ENCODE results near the gene DPP6.

DNA sequence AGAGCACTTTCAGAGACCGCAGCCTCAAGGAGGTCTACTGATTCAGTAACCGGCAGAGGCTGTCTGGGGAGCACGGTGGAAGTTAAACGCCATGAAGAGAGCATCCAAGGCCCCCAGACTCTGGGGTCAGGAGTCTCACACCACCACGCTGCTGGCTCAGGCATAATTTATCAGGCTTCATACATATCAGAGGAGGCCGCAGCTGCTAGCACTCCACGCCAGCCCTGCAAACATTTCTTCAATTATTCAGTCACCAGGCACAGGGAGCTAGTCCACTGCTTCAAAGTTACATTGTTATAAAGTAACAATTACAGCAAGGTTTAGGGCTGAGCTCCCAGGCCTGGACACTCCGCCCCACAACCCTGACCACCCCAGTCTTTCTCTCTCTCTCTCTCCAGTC is 852.9 kb downstream of the DPP6 start:
- TF ChIP-seq EP300 (IDR thresholded peaks at IDR 0.05; ENCODE audit: borderline replicate concordance in 1 of 2, low read depth in 1 of 2, low read length in 1 of 2) (no peak), NRF1 (IDR thresholded peaks at IDR 0.05; ENCODE audit: low read depth, low read length) (no peak), RCOR1 (IDR thresholded peaks at IDR 0.05; ENCODE audit: low read length) (no peak), EZH2phosphoT487 (IDR thresholded peaks at IDR 0.05; ENCODE audit: borderline replicate concordance, low read depth) (no peak), CHD2 (IDR thresholded peaks at IDR 0.05; ENCODE audit: low read length, partially characterized antibody) (no peak), RFX5 (IDR thresholded peaks at IDR 0.05; ENCODE audit: low read length) (no peak), MXI1 (IDR thresholded peaks at IDR 0.05; ENCODE audit: low read depth, low read length) (no peak), SIN3A (IDR thresholded peaks at IDR 0.05; ENCODE audit: borderline replicate concordance, low read depth, low read length) (no peak), MAX (IDR thresholded peaks at IDR 0.05; ENCODE audit: low read depth) (no peak), POLR2AphosphoS5 (IDR thresholded peaks at IDR 0.05; ENCODE audit: low read depth, low read length) (no peak)
- TF ChIP-seq, protein P1, sequence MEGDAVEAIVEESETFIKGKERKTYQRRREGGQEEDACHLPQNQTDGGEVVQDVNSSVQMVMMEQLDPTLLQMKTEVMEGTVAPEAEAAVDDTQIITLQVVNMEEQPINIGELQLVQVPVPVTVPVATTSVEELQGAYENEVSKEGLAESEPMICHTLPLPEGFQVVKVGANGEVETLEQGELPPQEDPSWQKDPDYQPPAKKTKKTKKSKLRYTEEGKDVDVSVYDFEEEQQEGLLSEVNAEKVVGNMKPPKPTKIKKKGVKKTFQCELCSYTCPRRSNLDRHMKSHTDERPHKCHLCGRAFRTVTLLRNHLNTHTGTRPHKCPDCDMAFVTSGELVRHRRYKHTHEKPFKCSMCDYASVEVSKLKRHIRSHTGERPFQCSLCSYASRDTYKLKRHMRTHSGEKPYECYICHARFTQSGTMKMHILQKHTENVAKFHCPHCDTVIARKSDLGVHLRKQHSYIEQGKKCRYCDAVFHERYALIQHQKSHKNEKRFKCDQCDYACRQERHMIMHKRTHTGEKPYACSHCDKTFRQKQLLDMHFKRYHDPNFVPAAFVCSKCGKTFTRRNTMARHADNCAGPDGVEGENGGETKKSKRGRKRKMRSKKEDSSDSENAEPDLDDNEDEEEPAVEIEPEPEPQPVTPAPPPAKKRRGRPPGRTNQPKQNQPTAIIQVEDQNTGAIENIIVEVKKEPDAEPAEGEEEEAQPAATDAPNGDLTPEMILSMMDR (IDR thresholded peaks at IDR 0.05), result no peak
- TF ChIP-seq, protein P2, sequence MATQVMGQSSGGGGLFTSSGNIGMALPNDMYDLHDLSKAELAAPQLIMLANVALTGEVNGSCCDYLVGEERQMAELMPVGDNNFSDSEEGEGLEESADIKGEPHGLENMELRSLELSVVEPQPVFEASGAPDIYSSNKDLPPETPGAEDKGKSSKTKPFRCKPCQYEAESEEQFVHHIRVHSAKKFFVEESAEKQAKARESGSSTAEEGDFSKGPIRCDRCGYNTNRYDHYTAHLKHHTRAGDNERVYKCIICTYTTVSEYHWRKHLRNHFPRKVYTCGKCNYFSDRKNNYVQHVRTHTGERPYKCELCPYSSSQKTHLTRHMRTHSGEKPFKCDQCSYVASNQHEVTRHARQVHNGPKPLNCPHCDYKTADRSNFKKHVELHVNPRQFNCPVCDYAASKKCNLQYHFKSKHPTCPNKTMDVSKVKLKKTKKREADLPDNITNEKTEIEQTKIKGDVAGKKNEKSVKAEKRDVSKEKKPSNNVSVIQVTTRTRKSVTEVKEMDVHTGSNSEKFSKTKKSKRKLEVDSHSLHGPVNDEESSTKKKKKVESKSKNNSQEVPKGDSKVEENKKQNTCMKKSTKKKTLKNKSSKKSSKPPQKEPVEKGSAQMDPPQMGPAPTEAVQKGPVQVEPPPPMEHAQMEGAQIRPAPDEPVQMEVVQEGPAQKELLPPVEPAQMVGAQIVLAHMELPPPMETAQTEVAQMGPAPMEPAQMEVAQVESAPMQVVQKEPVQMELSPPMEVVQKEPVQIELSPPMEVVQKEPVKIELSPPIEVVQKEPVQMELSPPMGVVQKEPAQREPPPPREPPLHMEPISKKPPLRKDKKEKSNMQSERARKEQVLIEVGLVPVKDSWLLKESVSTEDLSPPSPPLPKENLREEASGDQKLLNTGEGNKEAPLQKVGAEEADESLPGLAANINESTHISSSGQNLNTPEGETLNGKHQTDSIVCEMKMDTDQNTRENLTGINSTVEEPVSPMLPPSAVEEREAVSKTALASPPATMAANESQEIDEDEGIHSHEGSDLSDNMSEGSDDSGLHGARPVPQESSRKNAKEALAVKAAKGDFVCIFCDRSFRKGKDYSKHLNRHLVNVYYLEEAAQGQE (IDR thresholded peaks at IDR 0.05; ENCODE audit: low read depth, low read length), result no peak
- TF ChIP-seq, protein P3, sequence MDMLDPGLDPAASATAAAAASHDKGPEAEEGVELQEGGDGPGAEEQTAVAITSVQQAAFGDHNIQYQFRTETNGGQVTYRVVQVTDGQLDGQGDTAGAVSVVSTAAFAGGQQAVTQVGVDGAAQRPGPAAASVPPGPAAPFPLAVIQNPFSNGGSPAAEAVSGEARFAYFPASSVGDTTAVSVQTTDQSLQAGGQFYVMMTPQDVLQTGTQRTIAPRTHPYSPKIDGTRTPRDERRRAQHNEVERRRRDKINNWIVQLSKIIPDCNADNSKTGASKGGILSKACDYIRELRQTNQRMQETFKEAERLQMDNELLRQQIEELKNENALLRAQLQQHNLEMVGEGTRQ (IDR thresholded peaks at IDR 0.05; ENCODE audit: borderline replicate concordance, low read depth, low read length), result no peak
